Stomach (tissue), 4 donors: ENCODE data around the gene CCDC178.

Experiments
- POLR2AphosphoS5 ChIP-seq, 3 donors: sonication (generic); formaldehyde crosslinking; IDR thresholded peaks; one replicate each; pipeline ENCODE4 v1.6.1; 2016; ENCODE audit warnings: antibody characterized with exemption in 3 of 3
- TF ChIP-seq, protein P1 (sequence below), 7 experiments: fragments of 450-650 bp in 4 of 7; fragments of 200-600 bp in 3 of 7; sonication (generic) in 3 of 7; IDR thresholded peaks; one replicate each; pipeline ENCODE4 v1.5.1; 2016 to 2019; ENCODE audit warnings: antibody characterized with exemption in 7 of 7, control low read depth in 2 of 7, mild to moderate bottlenecking in 1 of 7

DNA sequence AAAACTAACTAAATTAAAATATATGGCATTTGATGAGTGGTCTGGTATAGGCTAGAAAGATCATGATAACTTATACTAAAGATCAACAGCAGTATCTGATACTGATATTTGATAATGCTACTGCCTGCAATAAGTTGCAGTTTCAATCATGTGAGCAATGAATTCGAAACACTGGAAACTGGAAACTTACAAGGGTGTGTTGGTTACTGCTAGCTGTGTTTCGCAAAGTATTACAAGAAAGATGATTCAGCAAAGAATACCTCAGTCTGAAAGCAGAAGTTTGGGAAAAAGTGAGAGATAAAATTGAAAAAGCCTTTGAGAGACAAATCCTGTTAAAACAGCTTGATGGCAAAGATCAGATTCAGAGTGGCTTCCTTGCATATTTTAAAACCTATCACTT, 294.5 kb downstream of the CCDC178 start:
- TF ChIP-seq, protein P1, sequence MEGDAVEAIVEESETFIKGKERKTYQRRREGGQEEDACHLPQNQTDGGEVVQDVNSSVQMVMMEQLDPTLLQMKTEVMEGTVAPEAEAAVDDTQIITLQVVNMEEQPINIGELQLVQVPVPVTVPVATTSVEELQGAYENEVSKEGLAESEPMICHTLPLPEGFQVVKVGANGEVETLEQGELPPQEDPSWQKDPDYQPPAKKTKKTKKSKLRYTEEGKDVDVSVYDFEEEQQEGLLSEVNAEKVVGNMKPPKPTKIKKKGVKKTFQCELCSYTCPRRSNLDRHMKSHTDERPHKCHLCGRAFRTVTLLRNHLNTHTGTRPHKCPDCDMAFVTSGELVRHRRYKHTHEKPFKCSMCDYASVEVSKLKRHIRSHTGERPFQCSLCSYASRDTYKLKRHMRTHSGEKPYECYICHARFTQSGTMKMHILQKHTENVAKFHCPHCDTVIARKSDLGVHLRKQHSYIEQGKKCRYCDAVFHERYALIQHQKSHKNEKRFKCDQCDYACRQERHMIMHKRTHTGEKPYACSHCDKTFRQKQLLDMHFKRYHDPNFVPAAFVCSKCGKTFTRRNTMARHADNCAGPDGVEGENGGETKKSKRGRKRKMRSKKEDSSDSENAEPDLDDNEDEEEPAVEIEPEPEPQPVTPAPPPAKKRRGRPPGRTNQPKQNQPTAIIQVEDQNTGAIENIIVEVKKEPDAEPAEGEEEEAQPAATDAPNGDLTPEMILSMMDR (IDR thresholded peaks at IDR 0.05): no peak
- TF ChIP-seq POLR2AphosphoS5 (IDR thresholded peaks at IDR 0.05): no peak
